ENCODE results near the gene MGA.

MGA gene

GRCh38 chr15:41660235-41661077 is at the start of gene MGA:
Gene MGA, plus strand, starts transcription at chr15:41660405.
- no peak for FAIRE-seq

DNA sequence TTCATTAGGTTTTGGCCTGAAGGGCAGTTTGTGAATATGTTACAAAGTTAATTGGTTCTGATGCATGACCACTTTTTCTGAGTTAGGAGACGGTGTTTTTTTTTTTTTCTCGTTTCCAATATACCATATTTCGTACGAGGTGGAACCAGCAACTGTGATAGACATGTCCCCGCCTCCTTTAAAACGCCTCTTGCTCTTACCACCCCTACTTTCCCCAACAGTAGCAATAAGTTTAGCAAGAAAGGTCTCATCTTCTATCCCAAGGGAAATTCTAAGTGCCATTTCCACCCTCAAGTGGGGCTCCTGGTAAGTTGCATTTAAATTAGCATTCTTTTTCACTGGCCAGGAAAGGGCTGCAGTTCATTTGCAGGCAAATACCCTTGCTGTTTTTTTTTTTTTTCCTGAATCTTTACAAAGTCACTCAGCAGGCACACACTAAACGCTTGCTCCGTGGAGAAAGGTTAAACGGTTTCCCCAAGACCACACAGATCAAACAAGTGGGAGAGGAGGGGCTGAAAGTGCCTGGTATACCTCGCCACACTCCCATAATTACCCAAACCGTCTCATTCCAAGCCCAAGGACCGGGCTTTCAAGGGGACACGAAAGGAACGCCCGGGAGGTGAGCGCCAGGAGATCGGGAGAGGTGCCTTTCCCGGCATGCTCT is 39.5 kb upstream of the MGA start:
- FAIRE-seq: no peak

GRCh38 chr15:41621200-41622193 is 38.7 kb upstream of the MGA start:
- no peak for FAIRE-seq

DNA sequence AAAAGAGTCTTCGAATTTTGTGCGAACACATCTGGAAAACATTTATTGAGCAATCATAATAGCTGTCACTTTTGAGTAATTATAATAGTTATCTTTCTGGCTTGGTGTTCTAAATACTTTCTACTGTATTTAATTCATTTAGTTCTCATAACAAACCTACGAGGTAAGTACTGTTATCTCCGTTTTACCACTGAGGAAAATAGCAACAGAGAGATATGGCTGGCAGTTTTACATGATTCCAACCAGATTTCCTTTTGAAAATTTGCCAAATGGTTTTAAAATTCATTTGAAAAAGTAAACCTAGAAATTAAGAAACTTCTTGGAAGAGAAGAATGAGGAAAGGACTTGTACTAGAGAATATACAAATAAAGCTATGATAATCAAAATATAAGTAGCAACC is 37.3 kb upstream of the MGA start:
- FAIRE-seq: no peak

- no peak for FAIRE-seq
These were observed 33.0 kb upstream of the MGA start for GRCh38 chr15:41627203-41627602.

DNA sequence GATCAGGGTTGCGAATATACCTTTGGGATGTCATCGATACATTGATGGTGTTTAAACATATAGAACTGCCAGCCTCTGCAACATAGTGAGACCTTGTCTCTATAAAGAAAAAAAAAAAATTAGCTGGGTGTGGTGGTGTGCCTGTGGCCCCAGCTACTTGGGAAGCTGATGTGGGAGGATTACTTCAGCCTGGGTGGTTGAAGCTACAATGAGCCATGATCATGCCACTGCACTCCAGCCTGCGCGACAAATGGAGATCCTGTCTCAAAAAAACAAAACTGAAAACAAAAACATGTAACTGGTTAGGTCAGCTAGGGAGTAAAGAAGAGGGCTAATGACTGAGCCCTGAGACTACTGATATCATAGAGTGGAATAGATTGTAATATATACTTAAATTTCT is 30.7 kb upstream of the MGA start:
- no peak for FAIRE-seq

GRCh38 chr15:41629883-41630282 is 30.3 kb upstream of the MGA start:
- no peak for FAIRE-seq

GRCh38 chr15:41630616-41631217 is 29.5 kb upstream of the MGA start:
- no peak for FAIRE-seq

DNA sequence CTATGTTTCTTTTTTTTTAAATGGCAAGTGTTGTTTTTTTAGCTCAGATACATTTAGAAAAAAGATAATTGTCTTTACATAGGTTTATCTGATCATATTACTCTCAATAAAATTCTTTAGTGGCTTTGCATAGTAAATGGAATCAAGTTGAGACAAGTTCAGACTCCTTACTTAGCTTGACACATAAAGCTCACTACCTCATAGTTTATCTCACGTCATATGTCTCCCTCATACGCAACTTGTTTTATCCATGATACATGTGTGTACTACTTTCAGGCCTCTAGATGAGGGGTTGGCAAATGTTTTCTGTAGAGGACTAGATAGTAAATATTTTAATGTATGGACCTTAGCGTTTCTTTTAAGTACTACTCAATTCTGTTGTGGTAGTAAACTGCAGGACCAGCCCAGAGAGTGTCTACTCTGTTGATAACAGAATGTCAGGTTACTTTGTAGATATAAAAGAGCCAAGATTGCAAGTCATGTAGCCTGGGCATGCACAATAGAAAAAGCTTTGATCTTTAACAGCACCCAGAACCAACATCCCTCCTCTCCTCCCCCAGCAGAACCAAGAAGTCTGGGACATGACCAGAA is 28.2 kb upstream of the MGA start:
- FAIRE-seq: no peak

DNA sequence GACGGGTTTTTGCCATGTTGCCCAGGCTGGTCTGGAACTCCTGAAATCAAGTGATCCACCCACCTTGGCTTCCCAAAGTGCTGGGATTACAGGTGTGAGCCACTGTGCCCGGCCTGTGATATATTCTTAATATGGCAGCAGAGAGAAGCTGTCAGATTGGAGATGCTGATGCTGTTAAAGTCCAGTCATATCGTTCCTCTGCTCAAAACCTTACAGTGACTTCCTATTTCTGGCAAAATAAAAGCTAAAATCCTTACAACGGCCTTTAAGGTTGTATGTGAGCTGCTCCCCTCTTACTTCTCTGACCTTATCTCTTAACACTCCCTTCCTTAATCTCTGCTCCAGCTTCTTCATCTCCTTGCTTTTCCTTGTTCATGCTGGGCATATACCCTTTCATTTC is 26.6 kb upstream of the MGA start:
- FAIRE-seq: no peak

GRCh38 chr15:41634072-41634626 is 26.1 kb upstream of the MGA start:
- FAIRE-seq: no peak

DNA sequence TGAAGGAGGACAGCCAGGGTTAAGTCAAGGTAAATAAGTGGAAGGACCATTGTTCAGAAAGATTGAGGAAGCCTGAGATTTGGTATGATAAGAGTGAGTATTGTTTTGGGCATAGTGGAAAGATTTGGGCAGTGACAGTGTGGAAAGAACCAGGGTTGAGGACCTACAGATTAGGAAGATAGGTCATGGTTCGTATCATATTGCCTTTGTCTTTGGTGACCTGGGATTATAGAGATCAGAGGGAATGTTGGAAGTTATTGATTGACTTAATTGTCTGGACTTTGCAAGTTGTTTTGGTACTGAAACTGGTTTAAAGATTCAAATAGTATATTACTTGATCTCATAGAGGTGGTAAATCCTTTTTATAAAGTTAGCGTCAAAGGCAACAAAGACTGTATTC is 23.1 kb upstream of the MGA start:
- FAIRE-seq: no peak

GRCh38 chr15:41640985-41641384 is 19.2 kb upstream of the MGA start:
- no peak for FAIRE-seq

GRCh38 chr15:41647262-41647661 is 12.9 kb upstream of the MGA start:
- no peak for FAIRE-seq

GRCh38 chr15:41648097-41648496 is 12.1 kb upstream of the MGA start:
- no peak for FAIRE-seq

DNA sequence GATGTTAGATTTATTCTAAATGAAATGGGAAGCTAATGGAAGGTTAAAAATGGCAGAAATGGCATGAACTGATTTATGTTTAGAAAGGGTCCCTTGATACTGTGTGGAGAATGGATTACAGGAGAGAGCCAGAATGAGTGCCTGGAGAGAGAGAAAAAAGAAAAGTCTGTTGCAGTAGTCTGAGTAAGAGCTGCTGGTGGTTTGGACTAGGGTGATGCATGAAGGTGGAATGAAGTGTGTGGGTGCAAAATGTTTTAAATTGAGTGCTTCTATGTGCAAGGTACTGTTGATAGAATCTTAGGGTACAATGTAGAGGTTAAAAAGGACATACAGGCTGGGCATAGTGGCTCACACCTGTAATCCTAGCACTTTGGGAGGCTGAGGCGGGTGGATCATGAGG is 11.4 kb upstream of the MGA start:
- FAIRE-seq: no peak

DNA sequence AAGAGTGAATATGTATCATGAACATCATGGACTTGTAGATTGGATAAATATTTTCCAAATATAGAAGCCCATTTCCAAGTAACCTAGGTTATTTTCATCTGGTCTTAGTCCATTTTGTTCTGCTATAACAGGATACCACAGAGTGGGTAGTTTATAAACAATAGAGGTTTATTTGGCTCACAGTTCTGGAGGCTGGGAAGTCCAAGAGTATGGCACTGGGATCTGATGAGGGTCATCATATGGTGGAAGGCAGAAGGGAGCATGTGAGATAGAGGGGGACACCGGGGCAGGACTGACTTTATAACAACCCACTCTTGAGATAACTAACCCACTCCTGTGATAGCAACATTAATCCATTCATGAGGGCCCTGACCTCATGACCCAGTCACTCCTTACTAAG is 9.4 kb upstream of the MGA start:
- FAIRE-seq: no peak

- FAIRE-seq: no peak
These were observed 8.8 kb upstream of the MGA start for GRCh38 chr15:41651373-41651772.

GRCh38 chr15:41653760-41654159 is 6.4 kb upstream of the MGA start:
- no peak for FAIRE-seq

GRCh38 chr15:41655716-41656115 is 4.5 kb upstream of the MGA start:
- FAIRE-seq: no peak

- no peak for FAIRE-seq
These were observed 4.0 kb upstream of the MGA start for GRCh38 chr15:41656188-41656587.

- no peak for FAIRE-seq
These were observed 1.5 kb upstream of the MGA start for GRCh38 chr15:41658689-41659088.
